Kidney (tissue), 14 donors: ENCODE results near the gene WNT9B. TPM values are rescaled to one million over a fixed set of nuclear protein-coding genes. Genes with fewer than 3 reads are reported as not detected.

Experiments
- DNase-seq, 5 donors: peaks; one replicate each; pipeline ENCODE4 v3.0.0-alpha.2; 2013 to 2020
- FAIRE-seq: peaks from 2 replicates; lab custom pipeline; 2012; peaks lifted over from hg19 to GRCh38; lab: Jason Lieb, UNC
- H3K27ac ChIP-seq, 2 donors: one replicate each; pipeline ENCODE4 v1.7.0; 2013; ENCODE audit warnings: low read depth in 2 of 2, low read length in 2 of 2, inconsistent platforms in 1 of 2
- H3K27me3 ChIP-seq: one replicate; pipeline ENCODE4 v1.7.1; 2013; ENCODE audit warnings: low read length, inconsistent platforms; ENCODE audit not compliant: control insufficient read depth, insufficient read depth
- H3K36me3 ChIP-seq, 3 donors: one replicate each; pipeline versions ENCODE4 v1.7.0 to v1.7.1; 2013; ENCODE audit warnings: low read length in 3 of 3, control low read depth in 1 of 3, inconsistent platforms in 1 of 3; ENCODE audit not compliant: insufficient read depth in 3 of 3, control insufficient read depth in 2 of 3
- H3K4me1 ChIP-seq, 3 donors: one replicate each; pipeline versions ENCODE4 v1.7.0 to v1.7.1; 2013; ENCODE audit warnings: low read length in 3 of 3, inconsistent platforms in 1 of 3, low read depth in 1 of 3; ENCODE audit not compliant: control insufficient read depth in 2 of 3, insufficient read depth in 2 of 3
- H3K4me3 ChIP-seq, 3 donors: one replicate each; pipeline versions ENCODE4 v1.7.0 to v1.8.1; 2013; ENCODE audit warnings: low read length in 3 of 3, control low read depth in 1 of 3, inconsistent platforms in 1 of 3
- H3K9ac ChIP-seq, 3 donors: one replicate each; pipeline versions ENCODE4 v1.7.0 to v1.7.1; 2013; ENCODE audit warnings: low read length in 3 of 3, control low read depth in 1 of 3, inconsistent platforms in 1 of 3
- H3K9me3 ChIP-seq, 3 donors: one replicate each; pipeline versions ENCODE4 v1.7.0 to v1.7.1; 2013; ENCODE audit warnings: low read length in 3 of 3, control low read depth in 1 of 3, inconsistent platforms in 1 of 3; ENCODE audit not compliant: control insufficient read depth in 2 of 3, insufficient read depth in 1 of 3
- CTCF ChIP-seq: IDR thresholded peaks from 3 replicates; pipeline ENCODE4 v1.5.1; 2012; ENCODE audit warnings: mild to moderate bottlenecking, moderate library complexity, borderline replicate concordance; ENCODE audit not compliant: insufficient read depth; ENCODE audit errors: extremely low read depth
- intact Hi-C: fragments of 100-400 bp; cut with DNase I; formaldehyde crosslinking; loops from one replicate; pipeline ENCODE4 v1.11.1; 2022
- polyA plus RNA-seq: library from polyadenylated mRNA; stranded (reverse); fragments of 350-450 nt; fragmentation: Illumina TruSeq; extraction: RNeasy Lipid Tissue Mini Kit (QIAGEN cat#74804); gene quantifications from one replicate; pipeline ENCODE4 v1.2.3, GENCODE V29; 2014; ENCODE audit warnings: low read depth, low replicate concordance; ENCODE audit not compliant: insufficient read depth
- total RNA-seq: library from RNA; stranded (reverse); fragmentation: NEBNext Ultra II Directional; extraction: Animal tissue kit (Norgen Biotek cat#: 25700); gene quantifications from one replicate; pipeline ENCODE4 v1.2.1, GENCODE V29; 2021
- donor health status: control.
- donor health status: control.
- donor health status: control.
- donor health status: control.
- donor health status: control.
- donor health status: DM: yes; HTN: yes; CAD: no.
- donor health status: Normal renal cell carcinoma (clear cell type).

The WNT9B gene
- total and polyA plus RNA-seq, 2 donors from 2014 or later: 1.9 to 5.3 TPM

- Histone ChIP-seq H3K27ac (no peak overlapping the region), H3K9ac (no peak overlapping the region), H3K4me3 (no peak overlapping the region), H3K27me3 (peaks cover 44% of the 10 kb centered on the region), H3K36me3 (no peaks in the 10 kb centered on the region), H3K4me1 (peaks cover 0 to 7% (median 0%) of the 10 kb centered on the region in 3 donors), H3K9me3 (no peaks in the 10 kb centered on the region)
- TF ChIP-seq CTCF: no peak
- intact Hi-C loops: no loop called here
- no peak for FAIRE-seq
- DNase-seq: peak in 1 of 5 donors; percentile 25
Observed at GRCh38 chr17:46820592-46821450, 30.6 kb upstream of the WNT9B start.

GRCh38 chr17:46821482-46822387 lies 29.6 kb upstream of the WNT9B start:
- FAIRE-seq (no peak), DNase-seq (peak in 1 of 5 donors; percentile 47)
- Histone ChIP-seq H3K9ac (no peak overlapping the region), H3K27ac (no peak overlapping the region), H3K36me3 (no peaks in the 10 kb centered on the region), H3K27me3 (peaks cover 40% of the 10 kb centered on the region), H3K4me3 (no peak overlapping the region), H3K9me3 (no peaks in the 10 kb centered on the region), H3K4me1 (peaks cover 0 to 7% (median 0%) of the 10 kb centered on the region in 3 donors)
- intact Hi-C loops: no loop called here
- no peak for TF ChIP-seq CTCF

- no peak for FAIRE-seq
- H3K27me3 ChIP-seq: peaks cover 34% of the 10 kb centered on the region
- peak; percentile 28 for TF ChIP-seq CTCF
Observed at GRCh38 chr17:46822388-46822921, 28.9 kb upstream of the WNT9B start.

More at GRCh38 chr17:46822388-46822921, 28.9 kb upstream of the WNT9B start:
- H3K36me3 ChIP-seq: no peaks in the 10 kb centered on the region
- no peaks in the 10 kb centered on the region for H3K9me3 ChIP-seq
- H3K9ac ChIP-seq: no peak overlapping the region
- DNase-seq: no peak
- peaks cover 0 to 7% (median 0%) of the 10 kb centered on the region in 3 donors for H3K4me1 ChIP-seq
- H3K4me3 ChIP-seq: no peak overlapping the region
- intact Hi-C loops: no loop called here
- no peak overlapping the region for H3K27ac ChIP-seq
